ENCODE data around the gene IGSF23. TPM values are rescaled to one million over a fixed set of nuclear protein-coding genes. Genes with fewer than 3 reads are reported as not detected.
"Not testable (repeated sequence)": the region's sequence is repeated elsewhere in the genome, so short reads cannot be mapped to it uniquely, and the experiment has no call there.

IGSF23 gene
- total and polyA plus RNA-seq, 7 donors = not detected

GRCh38 chr19:44623080-44623479 lies 9.7 kb downstream of the IGSF23 start:
- H3K4me1 ChIP-seq = peaks cover 0 to 12% (median 0%) of the 10 kb centered on the region in 4 donors
- intact Hi-C loops (cut with DNase I) = no loop called here
- H3K36me3 ChIP-seq = no peaks in the 10 kb centered on the region
- H3K27me3 ChIP-seq = no peaks in the 10 kb centered on the region
- no peak overlapping the region for H3K4me3 ChIP-seq
- no peak overlapping the region for H3K27ac ChIP-seq
- 52 to 57% methylated on average over 5 of the region's 5 CpGs for WGBS, 2 donors
- no peak for DNase-seq
- TF ChIP-seq, protein P1, sequence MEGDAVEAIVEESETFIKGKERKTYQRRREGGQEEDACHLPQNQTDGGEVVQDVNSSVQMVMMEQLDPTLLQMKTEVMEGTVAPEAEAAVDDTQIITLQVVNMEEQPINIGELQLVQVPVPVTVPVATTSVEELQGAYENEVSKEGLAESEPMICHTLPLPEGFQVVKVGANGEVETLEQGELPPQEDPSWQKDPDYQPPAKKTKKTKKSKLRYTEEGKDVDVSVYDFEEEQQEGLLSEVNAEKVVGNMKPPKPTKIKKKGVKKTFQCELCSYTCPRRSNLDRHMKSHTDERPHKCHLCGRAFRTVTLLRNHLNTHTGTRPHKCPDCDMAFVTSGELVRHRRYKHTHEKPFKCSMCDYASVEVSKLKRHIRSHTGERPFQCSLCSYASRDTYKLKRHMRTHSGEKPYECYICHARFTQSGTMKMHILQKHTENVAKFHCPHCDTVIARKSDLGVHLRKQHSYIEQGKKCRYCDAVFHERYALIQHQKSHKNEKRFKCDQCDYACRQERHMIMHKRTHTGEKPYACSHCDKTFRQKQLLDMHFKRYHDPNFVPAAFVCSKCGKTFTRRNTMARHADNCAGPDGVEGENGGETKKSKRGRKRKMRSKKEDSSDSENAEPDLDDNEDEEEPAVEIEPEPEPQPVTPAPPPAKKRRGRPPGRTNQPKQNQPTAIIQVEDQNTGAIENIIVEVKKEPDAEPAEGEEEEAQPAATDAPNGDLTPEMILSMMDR (IDR thresholded peaks at IDR 0.05) = no peak
- TF ChIP-seq EP300 (IDR thresholded peaks at IDR 0.05) = no peak
- TF ChIP-seq POLR2A (IDR thresholded peaks at IDR 0.05) = no peak
- TF ChIP-seq POLR2AphosphoS5 (IDR thresholded peaks at IDR 0.05) = no peak
- no peaks in the 10 kb centered on the region for H3K9me3 ChIP-seq

- 90% methylated on average over 4 of the region's 4 CpGs for WGBS, 2 donors
- intact Hi-C loops (cut with DNase I) = no loop called here
- peaks cover 0 to 12% (median 0%) of the 10 kb centered on the region in 4 donors for H3K4me1 ChIP-seq
- DNase-seq = no peak
- no peaks in the 10 kb centered on the region for H3K9me3 ChIP-seq
- no peaks in the 10 kb centered on the region for H3K27me3 ChIP-seq
- no peak for TF ChIP-seq EP300 (IDR thresholded peaks at IDR 0.05)
- TF ChIP-seq, protein P1 (IDR thresholded peaks at IDR 0.05) = no peak
- TF ChIP-seq POLR2AphosphoS5 (IDR thresholded peaks at IDR 0.05) = no peak
- TF ChIP-seq POLR2A (IDR thresholded peaks at IDR 0.05) = no peak
- no peak overlapping the region for H3K4me3 ChIP-seq
- no peak overlapping the region for H3K27ac ChIP-seq
- no peaks in the 10 kb centered on the region for H3K36me3 ChIP-seq
Measured at GRCh38 chr19:44623626-44624025, 10.3 kb downstream of the IGSF23 start.

DNA sequence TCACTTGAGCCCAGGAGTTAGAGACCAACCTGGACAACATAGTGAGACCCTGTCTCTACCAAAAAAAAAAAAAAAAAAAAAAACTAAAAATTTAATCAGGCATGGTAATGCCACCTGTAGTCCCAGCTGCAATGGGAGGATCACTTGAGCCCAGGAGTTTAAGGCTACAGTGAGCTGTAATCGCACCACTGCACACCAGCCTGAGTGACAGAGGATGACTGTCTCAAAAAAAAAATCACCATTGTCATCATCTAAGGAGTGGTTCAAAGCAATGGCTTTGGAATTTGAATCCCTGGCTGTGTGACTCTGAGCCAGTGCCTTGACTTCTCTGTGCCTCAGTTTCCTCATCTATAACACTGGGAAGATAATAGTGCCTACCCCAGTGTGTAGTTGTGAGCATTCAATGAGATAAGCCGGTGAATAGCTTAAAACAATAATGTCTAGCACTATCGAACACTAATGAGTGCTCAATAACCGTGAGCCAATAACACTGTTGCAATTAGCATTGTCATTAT lies 11.5 kb downstream of the IGSF23 start:
- DNase-seq = no peak
- H3K4me1 ChIP-seq = peaks cover 0 to 12% (median 0%) of the 10 kb centered on the region in 4 donors
- intact Hi-C loops (cut with DNase I) = no loop called here
- no peak overlapping the region for H3K4me3 ChIP-seq
- H3K9me3 ChIP-seq = no peaks in the 10 kb centered on the region
- no peaks in the 10 kb centered on the region for H3K27me3 ChIP-seq
- no peaks in the 10 kb centered on the region for H3K36me3 ChIP-seq
- WGBS, 2 donors = 96% methylated on average over 4 of the region's 4 CpGs
- H3K27ac ChIP-seq = no peak overlapping the region
- TF ChIP-seq POLR2AphosphoS5 (IDR thresholded peaks at IDR 0.05) = no peak
- TF ChIP-seq, protein P1 (IDR thresholded peaks at IDR 0.05) = no peak
- no peak for TF ChIP-seq POLR2A (IDR thresholded peaks at IDR 0.05)

GRCh38 chr19:44625637-44626036 lies 12.3 kb downstream of the IGSF23 start:
- H3K9me3 ChIP-seq; H3K4me3 ChIP-seq; H3K27me3 ChIP-seq; intact Hi-C loops (cut with DNase I); H3K36me3 ChIP-seq; DNase-seq: not testable (repeated sequence)
- Histone ChIP-seq H3K27ac (peak overlapping the region in 1 of 4 donors; percentile 67), H3K4me1 (peaks cover 0 to 12% (median 0%) of the 10 kb centered on the region in 4 donors)
- WGBS, 2 donors = 81 to 93% methylated on average over 4 of the region's 4 CpGs

- Histone ChIP-seq H3K4me3 (no peak overlapping the region), H3K27ac (peak overlapping the region in 1 of 4 donors; percentile 71), H3K27me3 (no peaks in the 10 kb centered on the region), H3K36me3 (no peaks in the 10 kb centered on the region), H3K9me3 (no peaks in the 10 kb centered on the region), H3K4me1 (peaks cover 0 to 12% (median 0%) of the 10 kb centered on the region in 4 donors)
- WGBS, 2 donors = 75 to 76% methylated on average over 1 of the region's 1 CpG
- no peak for TF ChIP-seq POLR2A (IDR thresholded peaks at IDR 0.05)
- TF ChIP-seq POLR2AphosphoS5 (IDR thresholded peaks at IDR 0.05) = no peak
- TF ChIP-seq, protein P1 (IDR thresholded peaks at IDR 0.05) = no peak
- TF ChIP-seq EP300 (IDR thresholded peaks at IDR 0.05) = no peak
- intact Hi-C loops (cut with DNase I) = no loop called here
- no peak for DNase-seq
Measured at GRCh38 chr19:44626048-44626624, 12.8 kb downstream of the IGSF23 start.

Data from sigmoid colon (tissue), 7 donors.